HCT116 (cell line): Measurements from ENCODE around the gene PLCB2. TPM values are rescaled to one million over a fixed set of nuclear protein-coding genes. Genes with fewer than 3 reads are reported as not detected.

Source experiments
- ATAC-seq: fragments of 200-7000 bp; cut with Tn5 transposase; 2 replicates; pipeline ENCODE4 v1.9.1; 2020; ENCODE audit warnings: mild to moderate bottlenecking, moderate library complexity
- BruUV-seq: library from RNA; stranded (reverse); fragments of 400-500 nt; replicated peaks from 2 replicates; lab custom pipeline; 2021; lab: Mats Ljungman, UMichigan
- CTCF ChIA-PET: fragments of 300-600 bp; sonication (Branson Sonifier 250); formaldehyde crosslinking; loops from one replicate; lab custom pipeline; 2021; ENCODE audit warnings: antibody characterized with exemption; lab: Charles Lee
- POLR2A ChIA-PET: fragments of 300-600, 350-600 bp; sonication (Branson Sonifier 250); formaldehyde crosslinking; loops from one replicate; lab custom pipeline; 2021; ENCODE audit warnings: antibody characterized with exemption; lab: Charles Lee
- RAD21 ChIA-PET, 2 experiments: fragments of 300-600 bp; sonication (Branson Sonifier 250); formaldehyde crosslinking; loops; one replicate each; lab custom pipeline; 2023; ENCODE audit warnings: low total read pairs in 2 of 2; ENCODE audit not compliant: uncharacterized antibody in 2 of 2, unreplicated experiment in 2 of 2, low non-redundant PET in 1 of 2; lab: Charles Lee
- DNase-seq: peaks from one replicate; pipeline ENCODE4 v3.0.0-alpha.2; 2010; ENCODE audit warnings: low read depth, low spot score
- H2AFZ ChIP-seq: fragments of 200-600 bp; shearing (Covaris generic), sonication (generic); 2 replicates; pipeline ENCODE4 v1.6.1; 2017; ENCODE audit warnings: low read depth, mixed run types, mixed read lengths, antibody characterized with exemption, low read length; ENCODE audit not compliant: poor library complexity, severe bottlenecking
- H3K27ac ChIP-seq: 2 replicates; pipeline ENCODE4 v1.5.1; 2012; ENCODE audit warnings: low read depth, low read length
- H3K27me3 ChIP-seq: fragments of 200-600 bp; sonication (generic); 2 replicates; pipeline ENCODE4 v1.6.1; 2016; ENCODE audit warnings: mixed run types, low read length, mixed read lengths; ENCODE audit not compliant: insufficient read depth
- H3K36me3 ChIP-seq, 2 experiments: fragments of 200-500 bp in 1 of 2; fragments of 200-600 bp in 1 of 2; sonication (Bioruptor generic) in 1 of 2; sonication (generic) in 1 of 2; 2 replicates each; pipeline versions ENCODE4 v1.5.1 to v1.6.1; 2014 to 2016; ENCODE audit warnings: low read length in 2 of 2, inconsistent platforms in 1 of 2, mixed read lengths in 1 of 2, mixed run types in 1 of 2; ENCODE audit not compliant: insufficient read depth in 2 of 2, control insufficient read depth in 1 of 2
- H3K4me1 ChIP-seq, 2 experiments: fragments of 200-600 bp in 1 of 2; sonication (generic) in 1 of 2; 2 replicates each; pipeline versions ENCODE4 v1.5.1 to v1.6.1; 2012 to 2017; ENCODE audit warnings: low read length in 2 of 2, inconsistent platforms in 1 of 2, mild to moderate bottlenecking in 1 of 2, mixed read lengths in 1 of 2, mixed run types in 1 of 2, moderate library complexity in 1 of 2; ENCODE audit not compliant: insufficient read depth in 2 of 2, control insufficient read depth in 1 of 2
- H3K4me2 ChIP-seq: fragments of 200-600 bp; sonication (generic); 2 replicates; pipeline ENCODE4 v1.6.1; 2017; ENCODE audit warnings: mixed run types, low read length, mixed read lengths
- H3K4me3 ChIP-seq, 2 experiments: fragments of 200-600 bp in 1 of 2; sonication (generic) in 1 of 2; replicated peaks in 1 of 2; 2 replicates each; pipeline ENCODE4 v1.5.1; 2011 to 2016; ENCODE audit warnings: low read length in 2 of 2, control low read depth in 1 of 2, low read depth in 1 of 2, mild to moderate bottlenecking in 1 of 2, mixed read lengths in 1 of 2, mixed run types in 1 of 2
- H3K79me2 ChIP-seq: fragments of 200-600 bp; sonication (generic); 2 replicates; pipeline ENCODE4 v1.6.1; 2017; ENCODE audit warnings: mild to moderate bottlenecking, mixed run types, low read length, moderate library complexity, mixed read lengths; ENCODE audit not compliant: insufficient read depth
- H3K9ac ChIP-seq: fragments of 200-600 bp; sonication (generic); 2 replicates; pipeline ENCODE4 v1.6.1; 2016; ENCODE audit warnings: low read length, mixed read lengths
- H3K9me2 ChIP-seq: fragments of 200-600 bp; sonication (generic), shearing (Covaris generic); 2 replicates; pipeline ENCODE4 v1.6.1; 2017; ENCODE audit warnings: mixed run types, mild to moderate bottlenecking, moderate library complexity; ENCODE audit not compliant: insufficient read depth
- H3K9me3 ChIP-seq, 2 experiments: fragments of 200-500 bp in 1 of 2; fragments of 200-600 bp in 1 of 2; sonication (Bioruptor generic) in 1 of 2; sonication (generic) in 1 of 2; 2 replicates each; pipeline ENCODE4 v1.6.1; 2014 to 2017; ENCODE audit warnings: low read length in 2 of 2, mixed read lengths in 2 of 2, inconsistent platforms in 1 of 2, low read depth in 1 of 2, mild to moderate bottlenecking in 1 of 2, mixed run types in 1 of 2, moderate library complexity in 1 of 2; ENCODE audit not compliant: control insufficient read depth in 1 of 2, insufficient read depth in 1 of 2
- H4K20me1 ChIP-seq: fragments of 200-600 bp; sonication (generic), shearing (Covaris generic); 2 replicates; pipeline ENCODE4 v1.6.1; 2017; ENCODE audit warnings: mixed run types, mild to moderate bottlenecking, moderate library complexity; ENCODE audit not compliant: insufficient read depth
- ATF3 ChIP-seq: IDR thresholded peaks from 2 replicates; pipeline ENCODE4 v1.6.1; 2012
- CEBPB ChIP-seq: IDR thresholded peaks from 2 replicates; pipeline ENCODE4 v1.6.1; 2012; ENCODE audit warnings: low read depth
- EGR1 ChIP-seq: IDR thresholded peaks from 2 replicates; pipeline ENCODE4 v1.6.1; 2012; ENCODE audit warnings: low read depth
- ELF1 ChIP-seq: IDR thresholded peaks from 2 replicates; pipeline ENCODE4 v1.6.1; 2012; ENCODE audit warnings: low read depth, borderline replicate concordance
- EZH2 ChIP-seq: fragments of 200-600 bp; sonication (generic); IDR thresholded peaks from 2 replicates; pipeline ENCODE4 v1.6.1; 2017; ENCODE audit warnings: antibody characterized with exemption, mixed run types
- FOSL1 ChIP-seq: IDR thresholded peaks from 2 replicates; pipeline ENCODE4 v1.6.1; 2012; ENCODE audit warnings: low read depth
- JUND ChIP-seq: IDR thresholded peaks from 2 replicates; pipeline ENCODE4 v1.6.1; 2012
- POLR2A ChIP-seq: IDR thresholded peaks from 2 replicates; pipeline ENCODE4 v1.7.0; 2011; ENCODE audit warnings: borderline replicate concordance; ENCODE audit not compliant: insufficient read depth, insufficient read length; ENCODE audit errors: extremely low read depth
- RAD21 ChIP-seq: IDR thresholded peaks from 2 replicates; pipeline ENCODE4 v1.6.1; 2012; ENCODE audit warnings: low read depth, mild to moderate bottlenecking
- SP1 ChIP-seq: IDR thresholded peaks from 2 replicates; pipeline ENCODE4 v1.6.1; 2012; ENCODE audit warnings: low read depth
- TCF7L2 ChIP-seq: IDR thresholded peaks from 2 replicates; pipeline ENCODE4 v1.7.0; 2011; ENCODE audit warnings: borderline replicate concordance, inconsistent platforms; ENCODE audit not compliant: insufficient read depth, insufficient read length; ENCODE audit errors: extremely low read depth
- YY1 ChIP-seq: IDR thresholded peaks from 2 replicates; pipeline ENCODE4 v1.6.1; 2011; ENCODE audit warnings: low read length, low read depth, moderate library complexity, mild to moderate bottlenecking; ENCODE audit not compliant: insufficient replicate concordance; ENCODE audit errors: extremely low read depth
- ZFX ChIP-seq: fragments of 450-650 bp; IDR thresholded peaks from 2 replicates; pipeline ENCODE4 v1.6.1; 2017
- ZNF274 ChIP-seq: fragments of 200-500 bp; sonication (Bioruptor generic); IDR thresholded peaks from 2 replicates; pipeline ENCODE4 v1.6.1; 2014; ENCODE audit warnings: mild to moderate bottlenecking, low read depth, low read length, inconsistent platforms
- intact Hi-C: fragments of 100-400 bp; cut with micrococcal nuclease; formaldehyde crosslinking; loops from 2 replicates; pipeline ENCODE4 v1.10.0; 2022
- total RNA-seq: library from RNA; stranded (reverse); gene quantifications from one replicate; pipeline ENCODE4 v1.2.1, GENCODE V29; 2021; ENCODE audit not compliant: unreplicated experiment

PLCB2 gene
- total RNA-seq, 1 experiment from 2014 or later: 2.8 TPM

GRCh38 chr15:40273428-40273827, 34.3 kb downstream of the PLCB2 start:
- TF ChIP-seq EZH2 (no peak), ZFX (no peak), ZNF274 (no peak), RAD21 (no peak), JUND (no peak), TCF7L2 (no peak), EGR1 (no peak), CEBPB (no peak), ATF3 (no peak), POLR2A (no peak), YY1 (no peak), FOSL1 (no peak), ELF1 (no peak), SP1 (no peak)
- Histone ChIP-seq H2AFZ (no peak overlapping the region), H3K36me3 (no peaks in the 10 kb centered on the region; a peak in 1 of 4 replicates), H3K79me2 (no peaks in the 10 kb centered on the region), H3K27ac (no peak overlapping the region), H3K27me3 (no peaks in the 10 kb centered on the region), H3K4me3 (no peak overlapping the region), H3K4me1 (no peaks in the 10 kb centered on the region), H4K20me1 (no peaks in the 10 kb centered on the region), H3K9ac (no peak overlapping the region), H3K9me2 (no peaks in the 10 kb centered on the region), H3K4me2 (no peak overlapping the region), H3K9me3 (no peaks in the 10 kb centered on the region)
- CTCF ChIA-PET: interaction anchor here (1.0 to 6.6 kb wide), 11 partner anchors 12 to 385 kb away, joined by 3 to 194 read pairs (median 6); partner anchors contain the start of gene PAK6
- DNase-seq (no peak), ATAC-seq (no peak)
- RAD21 ChIA-PET: interaction anchor here (0.7 to 3.4 kb wide), 2 partner anchors 56 to 228 kb away, joined by 3 to 19 read pairs; no protein-coding TSS in a partner anchor
- POLR2A ChIA-PET: no interaction called here
- intact Hi-C loops: loop anchor here (5.0 to 10.0 kb wide), 2 partner anchors 489 to 1566 kb away; partner anchors contain the start of gene FSIP1
- BruUV-seq: no TSS peak
